ENCODE measurements around the gene PIGN.
A peak's percentile ranks its signal among the peaks of the same experiment; 100 is the strongest.

The PIGN gene

GRCh38 chr18:62186774-62187542 is at the start of gene PIGN, which contains the start of gene RELCH:
PIGN (minus strand) TSS chr18:62187056; CDS start chr18:62161353, 25,703 bp downstream.
RELCH (plus strand) TSS chr18:62187255; CDS start chr18:62187506, 251 bp downstream.
- peak; percentile 98 for DNase-seq

GRCh38 chr18:62236252-62236651 is 49.4 kb upstream of the PIGN start:
- no peak for DNase-seq

GRCh38 chr18:62226047-62226446 is 39.2 kb upstream of the PIGN start:
- no peak for DNase-seq

GRCh38 chr18:62224229-62224628 is 37.4 kb upstream of the PIGN start:
- no peak for DNase-seq

- DNase-seq, result no peak
Observed at GRCh38 chr18:62214790-62215189, 27.9 kb upstream of the PIGN start.

GRCh38 chr18:62211325-62211828 is 24.5 kb upstream of the PIGN start:
- DNase-seq, result no peak

GRCh38 chr18:62210138-62210537 is 23.3 kb upstream of the PIGN start:
- no peak for DNase-seq

GRCh38 chr18:62209046-62209445 is 22.2 kb upstream of the PIGN start:
- DNase-seq, result no peak

GRCh38 chr18:62206593-62206992 is 19.7 kb upstream of the PIGN start:
- DNase-seq, result no peak

GRCh38 chr18:62205824-62206223 is 19.0 kb upstream of the PIGN start:
- DNase-seq, result no peak

GRCh38 chr18:62201870-62202269 is 15.0 kb upstream of the PIGN start:
- no peak for DNase-seq

- no peak for DNase-seq
Observed at GRCh38 chr18:62200121-62200914, 13.5 kb upstream of the PIGN start.

GRCh38 chr18:62199629-62200028 is 12.8 kb upstream of the PIGN start:
- DNase-seq, result no peak

- DNase-seq, result no peak
Observed at GRCh38 chr18:62198259-62198658, 11.4 kb upstream of the PIGN start.

GRCh38 chr18:62196980-62197379 is 10.1 kb upstream of the PIGN start:
- DNase-seq, result no peak

- DNase-seq, result no peak
Observed at GRCh38 chr18:62196079-62196478, 9.2 kb upstream of the PIGN start.

GRCh38 chr18:62189208-62189607 is 2.4 kb upstream of the PIGN start:
- no peak for DNase-seq

GRCh38 chr18:62187543-62188510 is 971 bp upstream of the PIGN start:
- peak; percentile 13 for DNase-seq

- no peak for DNase-seq
Observed at GRCh38 chr18:62186499-62186773, 420 bp downstream of the PIGN start.

- peak; percentile 71 for DNase-seq
Observed at GRCh38 chr18:62183578-62184195, 3.2 kb downstream of the PIGN start.

- no peak for DNase-seq
Observed at GRCh38 chr18:62182220-62182619, 4.6 kb downstream of the PIGN start.

GRCh38 chr18:62179213-62179612 is 7.6 kb downstream of the PIGN start:
- DNase-seq, result no peak
